ENCODE results near the gene KAZN.

Gene KAZN

GRCh38 chr1:14869187-14869586, 270.7 kb downstream of the KAZN start:
- no peak for DNase-seq

- DNase-seq: no peak
Observed at GRCh38 chr1:14871218-14871970, 272.9 kb downstream of the KAZN start.

DNA sequence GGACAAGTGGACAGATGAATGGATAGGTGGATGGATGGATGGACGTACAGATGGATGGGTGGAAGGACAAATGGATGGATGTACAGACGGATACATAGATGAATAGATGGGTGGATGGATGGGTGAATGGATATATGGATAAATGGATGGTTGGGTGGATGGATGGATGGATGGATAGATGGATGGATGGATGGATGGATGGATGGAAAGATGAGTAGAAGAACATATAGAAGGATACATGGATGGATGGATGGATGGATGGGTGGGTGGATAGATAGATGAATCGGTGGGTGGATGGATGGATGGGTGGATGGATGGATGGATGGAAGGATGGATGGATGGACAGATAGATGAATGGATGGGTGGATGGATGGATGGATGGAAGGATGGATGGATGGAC, 274.3 kb downstream of the KAZN start:
- DNase-seq: no peak

DNA sequence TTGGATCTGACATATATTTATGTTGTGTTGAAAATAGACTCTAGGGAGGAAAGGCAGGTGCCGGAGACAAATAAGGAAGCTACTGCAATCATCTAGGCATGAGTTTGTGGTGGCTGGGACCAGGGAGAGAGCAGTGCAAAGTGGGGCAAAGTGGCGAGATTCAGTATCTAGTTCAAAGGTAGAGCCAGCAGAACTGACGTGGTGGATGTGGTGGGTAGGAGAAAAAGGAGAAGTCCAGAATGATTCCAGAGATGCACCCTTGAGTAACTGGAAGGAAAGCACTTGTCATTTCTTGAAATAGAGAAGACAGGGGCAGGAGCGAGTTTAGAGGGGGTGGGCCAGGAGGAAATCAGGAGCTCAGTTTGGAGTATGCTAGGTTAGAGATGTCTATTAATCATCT, 275.2 kb downstream of the KAZN start:
- no peak for DNase-seq

- no peak for DNase-seq
Observed at GRCh38 chr1:14875524-14876509, 277.3 kb downstream of the KAZN start.

DNA sequence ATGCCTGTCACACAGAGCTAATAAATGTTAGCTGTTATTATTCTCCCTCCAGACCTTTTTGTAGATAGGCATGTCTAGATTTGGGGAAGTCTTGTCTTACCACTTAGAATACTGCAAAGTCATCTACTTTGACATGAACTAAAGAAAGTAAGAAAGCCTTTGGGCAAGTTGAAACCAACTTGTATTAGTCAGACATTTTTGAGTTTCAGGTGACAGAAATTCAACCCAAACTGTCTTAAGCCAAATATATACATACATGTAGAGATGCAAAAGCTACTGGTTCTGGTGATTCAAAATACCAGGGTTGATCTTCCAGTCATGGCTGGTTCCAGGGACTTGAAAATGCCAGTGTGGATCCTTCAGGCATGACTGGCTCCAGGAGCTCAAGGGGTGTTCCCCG, 278.3 kb downstream of the KAZN start:
- no peak for DNase-seq

GRCh38 chr1:14877224-14877623, 278.7 kb downstream of the KAZN start:
- DNase-seq: no peak

GRCh38 chr1:14878124-14878523, 279.6 kb downstream of the KAZN start:
- DNase-seq: no peak

DNA sequence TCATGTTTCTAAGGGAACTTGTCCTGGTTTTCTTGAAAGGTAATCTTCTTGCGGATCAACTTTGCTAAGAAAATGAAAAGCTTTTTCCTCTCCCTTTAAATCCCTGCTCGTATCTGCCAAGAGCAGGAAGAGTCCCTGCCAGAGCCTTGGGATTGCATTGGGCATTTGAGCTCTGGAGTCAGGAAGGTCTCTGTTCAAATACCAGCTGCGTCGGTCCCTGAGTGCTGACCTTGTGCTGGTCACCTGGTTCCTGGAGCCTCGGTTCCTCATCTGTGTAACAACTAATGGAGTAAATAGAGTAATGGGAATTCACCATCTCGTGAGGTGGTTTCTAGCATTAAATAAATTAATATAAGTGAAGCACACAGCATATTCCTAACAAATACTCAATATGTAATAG, 280.5 kb downstream of the KAZN start:
- DNase-seq: no peak

- no peak for DNase-seq
Observed at GRCh38 chr1:14880456-14881316, 282.2 kb downstream of the KAZN start.

DNA sequence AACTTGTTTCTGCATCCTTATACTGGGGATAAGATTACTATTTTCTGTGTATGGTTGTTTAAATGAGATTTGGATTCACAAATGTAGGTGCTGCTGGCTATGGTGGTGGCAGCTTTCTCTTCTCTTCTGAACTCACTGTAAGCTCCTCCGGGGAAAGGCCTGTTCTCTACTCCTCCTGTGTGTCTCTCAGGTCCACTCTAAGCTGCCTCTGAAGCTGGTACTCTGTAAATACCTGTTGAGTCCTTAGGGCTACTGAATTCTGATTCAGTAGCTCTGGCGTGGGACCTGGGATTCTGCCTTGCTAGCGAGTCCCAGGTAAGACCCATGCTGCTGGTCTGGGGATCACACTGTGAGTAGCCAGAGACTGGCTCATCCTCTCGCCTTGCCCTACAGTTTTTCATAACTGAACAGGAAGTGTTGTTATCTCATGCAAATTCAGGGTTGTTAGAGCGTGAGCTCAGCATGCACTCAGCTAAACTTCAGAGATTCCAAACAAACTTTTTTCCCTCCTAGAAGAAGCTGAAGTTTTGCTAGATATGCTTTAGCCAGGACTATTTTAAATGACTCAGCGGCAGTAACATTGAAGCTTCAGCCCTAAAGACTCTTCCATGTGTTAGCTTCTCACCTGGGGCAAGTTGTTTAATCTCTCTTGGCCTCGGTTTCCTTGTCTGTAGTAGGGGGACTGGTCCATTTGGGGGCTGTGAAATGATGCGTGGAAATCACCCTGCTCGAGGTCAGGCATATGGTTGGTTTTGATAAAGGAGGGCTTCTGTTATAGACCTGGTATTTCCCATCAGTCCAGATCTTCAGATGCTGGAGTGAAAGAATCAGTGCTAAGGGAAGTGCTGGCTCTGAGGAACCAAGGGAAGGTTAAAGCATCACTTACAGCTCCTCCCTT, 283.5 kb downstream of the KAZN start:
- no peak for DNase-seq

DNA sequence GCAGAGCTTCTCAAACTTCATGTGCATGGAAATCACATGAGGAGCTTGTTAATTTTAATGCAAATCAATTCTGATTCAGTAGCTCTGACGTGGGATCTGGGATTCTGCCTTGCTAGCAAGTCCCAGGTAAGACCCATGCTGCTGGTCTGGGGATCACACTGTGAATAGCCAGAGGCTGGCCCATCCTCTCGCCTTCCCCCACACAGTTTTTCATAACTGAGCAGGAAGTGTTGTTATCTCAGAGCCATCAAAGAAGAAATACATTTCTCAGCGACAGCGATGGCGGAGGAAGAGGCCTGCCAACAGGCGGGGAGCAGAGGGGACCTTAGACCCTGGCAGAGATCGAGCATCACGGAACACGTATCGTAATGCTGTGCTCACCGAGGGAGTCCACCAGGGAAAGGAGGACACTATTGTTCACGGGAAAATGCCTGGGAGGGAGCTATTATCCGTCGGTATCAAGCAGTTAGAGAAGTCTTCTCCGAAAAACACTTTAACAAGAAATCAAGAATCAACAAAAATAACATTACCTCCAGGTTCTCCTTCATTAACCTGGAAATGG, 286.2 kb downstream of the KAZN start:
- DNase-seq: no peak

DNA sequence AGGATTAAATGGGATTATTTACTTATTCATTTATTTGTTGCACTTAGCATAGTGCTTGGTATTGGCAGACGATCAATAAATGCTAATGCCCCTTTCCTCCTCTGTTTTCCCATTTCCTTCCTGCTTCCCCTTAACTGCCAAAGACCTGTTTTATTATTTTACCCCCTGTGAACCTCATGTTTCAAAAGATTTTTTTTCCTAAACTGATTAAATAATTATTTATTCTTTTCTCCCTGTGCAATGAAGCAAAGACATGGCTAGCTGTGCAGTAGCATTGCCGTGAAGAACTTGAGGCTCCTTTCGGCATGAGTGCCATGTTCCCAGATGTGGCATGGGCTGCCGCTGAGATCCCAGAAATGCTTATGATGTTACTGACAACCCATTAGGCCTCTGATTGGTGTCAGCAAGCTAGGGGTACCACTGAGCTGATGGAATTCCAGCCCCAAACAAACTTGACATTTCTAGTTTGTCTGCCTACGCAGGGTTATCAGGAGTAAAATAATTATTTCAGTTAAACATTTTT, 288.6 kb downstream of the KAZN start:
- no peak for DNase-seq

- DNase-seq: no peak
Observed at GRCh38 chr1:14887764-14888350, 289.4 kb downstream of the KAZN start.

DNA sequence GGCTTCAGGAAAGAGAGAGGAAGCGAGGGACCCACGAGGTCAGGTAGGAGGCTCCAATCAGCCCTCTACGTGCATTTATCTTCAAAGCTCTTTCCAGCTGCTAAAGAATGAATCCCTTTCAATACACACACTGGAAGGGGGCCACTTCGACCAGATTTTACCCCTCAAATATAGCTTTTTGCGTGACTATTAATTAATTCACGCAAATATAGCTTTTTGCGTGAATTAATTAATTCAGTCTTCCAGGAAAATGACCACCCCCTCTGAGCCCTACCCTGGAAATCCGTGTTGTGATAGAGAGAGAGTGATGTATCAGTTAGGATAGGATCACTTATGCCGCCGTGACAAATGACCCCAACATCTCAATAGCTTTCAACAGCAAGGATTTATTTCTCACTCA, 289.9 kb downstream of the KAZN start:
- no peak for DNase-seq

GRCh38 chr1:14889825-14890440, 291.4 kb downstream of the KAZN start:
- DNase-seq: no peak

- no peak for DNase-seq
Observed at GRCh38 chr1:14891991-14892390, 293.5 kb downstream of the KAZN start.

DNA sequence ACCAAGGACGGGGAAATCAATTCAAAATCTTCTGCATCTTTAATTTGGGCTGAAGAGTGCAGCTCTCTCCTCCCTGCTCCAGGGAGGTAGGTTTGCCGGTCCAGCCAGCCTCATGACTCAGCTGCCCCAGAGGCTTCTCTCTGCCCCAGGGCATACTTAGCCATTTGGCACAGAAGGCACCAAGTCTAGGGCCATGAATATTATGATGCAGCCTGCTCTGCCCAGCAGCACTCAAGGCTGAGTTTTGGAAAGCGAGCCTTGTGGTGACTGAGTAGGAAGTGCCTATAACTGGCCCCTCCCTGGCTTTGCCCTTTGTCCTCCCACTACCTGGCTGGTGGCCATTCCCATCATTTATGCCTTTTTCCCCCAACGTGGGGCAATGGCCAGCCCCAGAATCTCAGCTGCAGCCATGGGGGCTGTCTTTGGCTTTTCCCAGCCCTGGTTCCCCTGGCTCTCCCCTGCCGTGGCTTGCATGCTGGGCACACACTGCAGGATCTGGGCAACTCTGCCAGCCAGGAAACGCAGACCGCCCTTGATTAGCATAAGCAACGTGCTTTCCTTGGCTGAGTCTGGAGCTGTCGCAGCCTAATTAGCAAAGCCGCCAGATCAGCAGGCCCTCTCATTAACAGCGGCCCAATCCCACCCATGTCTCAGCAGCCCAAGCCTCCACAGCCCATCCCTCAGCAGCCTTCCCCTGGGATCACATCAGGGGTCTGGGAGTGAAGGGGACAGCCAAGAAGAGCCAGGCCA, 296.5 kb downstream of the KAZN start:
- DNase-seq: no peak

DNA sequence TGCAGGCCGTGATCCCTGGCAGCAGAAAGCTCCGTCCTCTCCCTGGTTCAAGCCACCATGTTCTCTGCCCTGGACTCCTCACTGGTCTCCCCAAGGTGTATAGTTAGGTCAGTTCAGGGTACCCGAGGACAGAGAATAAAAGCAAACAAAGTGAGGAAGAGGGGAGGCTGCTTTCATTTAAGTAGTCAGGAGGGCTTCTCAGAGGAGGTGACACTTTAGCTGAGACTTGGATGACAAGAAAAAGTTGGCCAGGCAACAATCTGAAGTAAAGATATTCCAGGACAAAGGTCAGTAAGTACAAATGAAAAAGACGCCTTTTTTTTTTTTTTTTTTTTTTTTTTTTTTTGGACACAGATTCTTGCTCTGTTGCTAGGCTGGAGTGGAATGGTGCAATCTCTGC, 297.2 kb downstream of the KAZN start:
- DNase-seq: no peak

Measured in CD4-positive, alpha-beta T cell treated with Interleukin-12 subunit alpha and Interleukin-12 subunit beta, for 1 hour (primary cell).